Measurements from ENCODE around the gene NFATC2. TPM values are rescaled to one million over a fixed set of nuclear protein-coding genes. Genes with fewer than 3 reads are reported as not detected.

Gene NFATC2
- total RNA-seq, 2 donors from 2014 or later: 11.9 to 24.5 TPM

GRCh38 chr20:51492167-51493092 is 50.1 kb downstream of the NFATC2 start:
- Histone ChIP-seq H3K4me3 (peak overlapping the region; percentile 63), H3K9me3 (no peaks in the 10 kb centered on the region), H3K27me3 (replicated peaks; ENCODE audit: insufficient read depth) (no peaks in the 10 kb centered on the region), H3K36me3 (no peaks in the 10 kb centered on the region), H3K27ac (no peak overlapping the region), H3K4me1 (ENCODE audit: control insufficient read depth in 1 of 2, low read depth in 2 of 2) (peaks cover 4 to 20% of the 10 kb centered on the region in 2 donors)
- no peak for TF ChIP-seq CTCF (IDR thresholded peaks at IDR 0.05)
- ATAC-seq (ENCODE audit: insufficient number of reproducible peaks, low FRiP score, low read depth): no peak
- no peak for DNase-seq (ENCODE audit: low spot score)

- no peaks in the 10 kb centered on the region for H3K9me3 ChIP-seq
- no peak for ATAC-seq (ENCODE audit: insufficient number of reproducible peaks, low FRiP score, low read depth)
- H3K27ac ChIP-seq: no peak overlapping the region
- no peaks in the 10 kb centered on the region for H3K27me3 ChIP-seq (replicated peaks; ENCODE audit: insufficient read depth)
- H3K4me3 ChIP-seq: no peak overlapping the region
- H3K4me1 ChIP-seq (ENCODE audit: control insufficient read depth in 1 of 2, low read depth in 2 of 2): peaks cover 0 to 26% of the 10 kb centered on the region in 2 donors
- no peaks in the 10 kb centered on the region for H3K36me3 ChIP-seq
- no peak for TF ChIP-seq CTCF (IDR thresholded peaks at IDR 0.05)
- no peak for DNase-seq (ENCODE audit: low spot score)
These were observed 51.1 kb downstream of the NFATC2 start for GRCh38 chr20:51491393-51491792.

- no peaks in the 10 kb centered on the region for H3K27me3 ChIP-seq (replicated peaks; ENCODE audit: insufficient read depth)
- H3K9me3 ChIP-seq: no peaks in the 10 kb centered on the region
- DNase-seq (ENCODE audit: low spot score): no peak
- H3K27ac ChIP-seq: no peak overlapping the region
- no peaks in the 10 kb centered on the region for H3K36me3 ChIP-seq
- H3K4me1 ChIP-seq (ENCODE audit: control insufficient read depth in 1 of 2, low read depth in 2 of 2): peaks cover 0 to 26% of the 10 kb centered on the region in 2 donors
- no peak for ATAC-seq (ENCODE audit: insufficient number of reproducible peaks, low FRiP score, low read depth)
- H3K4me3 ChIP-seq: no peak overlapping the region
- TF ChIP-seq CTCF (IDR thresholded peaks at IDR 0.05): no peak
These were observed 51.9 kb downstream of the NFATC2 start for GRCh38 chr20:51490635-51491034.

GRCh38 chr20:51489611-51490010 is 52.9 kb downstream of the NFATC2 start:
- no peak for DNase-seq (ENCODE audit: low spot score)

More at GRCh38 chr20:51489611-51490010, 52.9 kb downstream of the NFATC2 start:
- Histone ChIP-seq H3K4me3 (no peak overlapping the region), H3K27ac (no peak overlapping the region), H3K9me3 (no peaks in the 10 kb centered on the region), H3K4me1 (ENCODE audit: control insufficient read depth in 1 of 2, low read depth in 2 of 2) (peaks cover 0 to 26% of the 10 kb centered on the region in 2 donors), H3K27me3 (replicated peaks; ENCODE audit: insufficient read depth) (no peaks in the 10 kb centered on the region), H3K36me3 (no peaks in the 10 kb centered on the region)
- no peak for TF ChIP-seq CTCF (IDR thresholded peaks at IDR 0.05)
- no peak for ATAC-seq (ENCODE audit: insufficient number of reproducible peaks, low FRiP score, low read depth)
